Measurements from ENCODE around the gene RAB33B.

DNA sequence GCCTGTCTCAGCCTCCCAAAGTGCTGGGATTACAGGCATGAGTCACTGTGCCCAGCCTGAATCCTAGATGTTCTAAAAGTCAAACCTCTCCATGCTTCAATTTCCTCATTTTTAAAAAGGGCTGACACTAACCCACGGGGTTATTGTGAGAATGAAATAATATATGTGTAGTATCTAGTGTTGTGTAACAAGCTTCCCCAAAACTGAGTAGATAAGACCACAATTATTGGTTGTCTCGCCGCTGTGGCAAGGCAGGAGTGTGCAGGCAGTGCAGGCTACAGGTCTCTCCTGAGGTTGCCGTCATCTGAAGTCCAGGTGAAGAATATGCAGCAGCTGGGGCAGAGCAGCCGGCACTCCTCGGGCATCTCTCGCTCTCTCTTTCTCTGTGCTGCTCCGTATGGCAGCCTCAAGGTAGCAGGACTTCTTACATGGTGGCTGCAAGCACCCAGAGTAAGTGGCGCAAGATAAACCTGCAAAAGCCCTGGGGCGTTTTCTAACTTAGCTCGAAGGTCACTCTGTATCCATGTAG lies 30.9 kb downstream of the RAB33B start:
- TF ChIP-seq, protein P1, sequence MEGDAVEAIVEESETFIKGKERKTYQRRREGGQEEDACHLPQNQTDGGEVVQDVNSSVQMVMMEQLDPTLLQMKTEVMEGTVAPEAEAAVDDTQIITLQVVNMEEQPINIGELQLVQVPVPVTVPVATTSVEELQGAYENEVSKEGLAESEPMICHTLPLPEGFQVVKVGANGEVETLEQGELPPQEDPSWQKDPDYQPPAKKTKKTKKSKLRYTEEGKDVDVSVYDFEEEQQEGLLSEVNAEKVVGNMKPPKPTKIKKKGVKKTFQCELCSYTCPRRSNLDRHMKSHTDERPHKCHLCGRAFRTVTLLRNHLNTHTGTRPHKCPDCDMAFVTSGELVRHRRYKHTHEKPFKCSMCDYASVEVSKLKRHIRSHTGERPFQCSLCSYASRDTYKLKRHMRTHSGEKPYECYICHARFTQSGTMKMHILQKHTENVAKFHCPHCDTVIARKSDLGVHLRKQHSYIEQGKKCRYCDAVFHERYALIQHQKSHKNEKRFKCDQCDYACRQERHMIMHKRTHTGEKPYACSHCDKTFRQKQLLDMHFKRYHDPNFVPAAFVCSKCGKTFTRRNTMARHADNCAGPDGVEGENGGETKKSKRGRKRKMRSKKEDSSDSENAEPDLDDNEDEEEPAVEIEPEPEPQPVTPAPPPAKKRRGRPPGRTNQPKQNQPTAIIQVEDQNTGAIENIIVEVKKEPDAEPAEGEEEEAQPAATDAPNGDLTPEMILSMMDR (conservative IDR thresholded peaks at IDR 0.05 in 1 of 2, IDR thresholded peaks at IDR 0.05 in 1 of 2; ENCODE audit: low read depth in 1 of 2, low read length in 2 of 2) = no peak
- no peak for TF ChIP-seq EZH2 (IDR thresholded peaks at IDR 0.05; ENCODE audit: low read length, missing control alignments)
